ENCODE measurements around the gene TBL2.
A peak's percentile ranks its signal among the peaks of the same experiment; 100 is the strongest.
"Not testable (repeated sequence)": the region's sequence is repeated elsewhere in the genome, so short reads cannot be mapped to it uniquely, and the experiment has no call there.

Gene TBL2

DNA sequence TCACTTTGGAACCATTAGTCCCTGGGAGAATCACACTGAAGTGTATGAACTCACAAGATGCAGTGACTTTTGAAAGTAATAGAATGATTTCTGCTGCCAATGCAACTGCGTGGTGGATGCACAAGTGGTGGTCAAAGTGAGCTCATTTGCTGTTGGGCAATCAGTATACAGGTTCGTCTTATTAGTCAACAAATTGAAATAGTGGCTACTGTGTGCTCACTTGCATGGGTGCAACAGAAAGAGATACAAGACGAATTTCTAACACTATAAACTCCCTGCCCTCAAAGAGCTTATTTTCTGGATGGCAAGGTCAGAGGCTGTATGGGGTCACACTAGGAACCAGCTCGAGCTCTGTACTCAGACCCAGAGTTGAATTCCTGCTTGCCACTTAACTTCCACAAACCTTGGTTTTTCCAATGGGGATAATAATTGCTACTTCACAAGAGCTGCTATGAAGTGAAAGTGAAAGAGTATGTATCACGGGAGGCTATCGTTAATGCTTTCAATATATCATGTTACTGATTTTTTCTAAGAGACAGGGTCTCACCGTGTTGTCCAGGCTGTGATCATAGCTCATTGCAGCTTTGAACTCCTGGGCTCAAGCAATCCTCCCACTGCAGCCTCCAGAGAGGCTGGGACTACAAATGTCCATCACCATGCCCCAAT is 12.6 kb downstream of the TBL2 start:
- TF ChIP-seq, protein P1, sequence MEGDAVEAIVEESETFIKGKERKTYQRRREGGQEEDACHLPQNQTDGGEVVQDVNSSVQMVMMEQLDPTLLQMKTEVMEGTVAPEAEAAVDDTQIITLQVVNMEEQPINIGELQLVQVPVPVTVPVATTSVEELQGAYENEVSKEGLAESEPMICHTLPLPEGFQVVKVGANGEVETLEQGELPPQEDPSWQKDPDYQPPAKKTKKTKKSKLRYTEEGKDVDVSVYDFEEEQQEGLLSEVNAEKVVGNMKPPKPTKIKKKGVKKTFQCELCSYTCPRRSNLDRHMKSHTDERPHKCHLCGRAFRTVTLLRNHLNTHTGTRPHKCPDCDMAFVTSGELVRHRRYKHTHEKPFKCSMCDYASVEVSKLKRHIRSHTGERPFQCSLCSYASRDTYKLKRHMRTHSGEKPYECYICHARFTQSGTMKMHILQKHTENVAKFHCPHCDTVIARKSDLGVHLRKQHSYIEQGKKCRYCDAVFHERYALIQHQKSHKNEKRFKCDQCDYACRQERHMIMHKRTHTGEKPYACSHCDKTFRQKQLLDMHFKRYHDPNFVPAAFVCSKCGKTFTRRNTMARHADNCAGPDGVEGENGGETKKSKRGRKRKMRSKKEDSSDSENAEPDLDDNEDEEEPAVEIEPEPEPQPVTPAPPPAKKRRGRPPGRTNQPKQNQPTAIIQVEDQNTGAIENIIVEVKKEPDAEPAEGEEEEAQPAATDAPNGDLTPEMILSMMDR (IDR thresholded peaks at IDR 0.05; ENCODE audit: low read depth, low read length), result no peak
- no peak overlapping the region for H3K4me3 ChIP-seq (ENCODE audit: low read depth, low read length)

DNA sequence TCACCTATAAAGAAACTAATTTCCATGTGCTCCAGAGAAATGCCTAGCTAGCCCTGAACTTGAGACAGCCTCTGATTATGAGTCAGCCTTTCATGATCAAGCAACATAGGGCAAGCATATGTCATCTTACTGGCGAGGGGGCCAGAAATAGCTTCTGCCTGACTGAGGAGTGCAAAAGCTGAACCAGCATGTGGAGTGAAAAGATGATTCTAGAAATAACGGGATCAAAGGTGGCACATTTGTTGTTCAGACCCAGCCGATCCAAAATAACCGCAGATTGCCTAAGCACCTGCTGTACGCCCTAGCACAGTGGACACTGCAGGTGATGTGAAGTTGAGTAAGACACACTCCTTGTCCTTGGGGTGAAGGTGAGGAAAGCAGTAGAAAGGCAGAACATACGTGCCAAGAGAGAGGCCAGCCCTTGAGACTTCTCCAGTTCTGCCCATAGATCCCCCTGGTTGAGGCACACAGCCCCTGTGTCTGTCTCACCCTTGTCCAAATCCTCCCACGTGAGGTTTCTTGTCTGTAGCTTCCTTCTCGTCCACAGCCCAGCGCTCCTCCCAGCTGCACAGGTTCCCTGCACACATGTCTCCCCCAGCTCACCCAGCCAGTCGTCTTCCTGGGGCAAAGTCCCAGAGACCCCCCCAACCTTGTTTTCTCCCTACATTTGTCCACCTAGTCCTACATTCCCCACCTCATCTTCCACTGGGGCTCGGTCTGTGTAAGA is 18.1 kb downstream of the TBL2 start:
- TF ChIP-seq, protein P1 (IDR thresholded peaks at IDR 0.05; ENCODE audit: low read depth, low read length), result no peak
- no peak overlapping the region for H3K4me3 ChIP-seq (ENCODE audit: low read depth, low read length)

DNA sequence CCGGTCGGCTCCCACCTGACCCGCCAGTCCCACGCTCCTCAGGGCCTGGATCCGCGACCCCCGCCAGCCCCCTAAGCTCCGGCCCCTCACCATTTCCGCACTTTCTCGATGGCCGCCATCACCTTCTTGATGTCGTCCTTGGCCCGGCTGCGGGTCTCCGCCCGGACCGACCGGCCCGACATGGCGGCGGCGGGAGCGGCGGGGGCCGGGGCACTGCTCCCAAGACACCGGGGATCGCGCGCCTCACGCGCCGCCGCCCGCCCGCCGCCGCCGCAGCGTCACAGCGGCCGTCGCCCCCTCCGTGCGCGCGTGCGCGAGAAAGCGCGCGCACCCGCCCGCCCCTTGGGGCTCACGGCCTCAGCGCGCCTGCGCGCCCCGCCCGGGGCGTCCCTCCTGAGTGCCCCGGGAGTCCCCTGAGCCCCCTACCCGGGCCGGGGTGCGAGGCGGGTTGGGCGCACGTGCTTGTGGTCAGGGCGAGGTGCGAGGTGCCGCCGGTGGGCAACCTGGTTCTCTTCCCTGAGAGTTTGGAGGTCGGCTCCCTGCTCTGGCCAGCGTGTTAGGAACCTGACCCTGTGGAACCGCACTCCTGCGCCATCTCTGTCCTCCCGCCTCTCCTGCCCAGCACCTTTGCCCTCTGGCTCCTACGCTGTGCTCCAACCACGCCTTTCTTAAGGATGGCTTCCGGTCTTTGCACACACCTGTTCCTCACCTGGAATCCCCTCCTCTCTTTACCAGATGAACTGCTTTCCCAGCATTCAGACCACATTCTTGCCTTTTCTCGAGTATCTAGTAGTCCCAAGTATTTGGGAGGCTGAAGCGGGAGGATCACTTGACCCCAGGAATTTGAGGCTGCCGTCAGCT is 20.8 kb downstream of the TBL2 start, which contains the start of gene BCL7B:
Gene BCL7B, minus strand, starts transcription at position 294 of the 861 bp plus-strand sequence. Its CDS starts 112 bp downstream, at position 182.
- H3K4me3 ChIP-seq (ENCODE audit: low read depth, low read length), result peak within 1 kb of the TSS; percentile 85
- TF ChIP-seq, protein P1 (IDR thresholded peaks at IDR 0.05; ENCODE audit: low read depth, low read length), result no peak

DNA sequence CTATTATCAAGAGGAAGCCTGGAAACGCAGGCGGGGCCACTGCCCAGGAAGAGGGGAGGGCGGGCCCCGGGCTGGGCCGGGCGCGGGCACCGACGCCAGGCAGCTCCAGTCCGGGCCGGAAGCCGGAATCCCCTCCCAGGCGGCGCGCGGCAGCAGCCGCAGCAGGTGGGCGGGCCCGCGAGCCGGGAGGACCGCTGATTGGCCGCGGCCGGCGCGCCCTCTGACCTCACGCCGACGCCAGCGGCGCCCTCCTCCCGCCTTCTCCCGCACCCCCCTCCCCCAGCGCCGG is 21.3 kb downstream of the TBL2 start:
- TF ChIP-seq, protein P1 (IDR thresholded peaks at IDR 0.05; ENCODE audit: low read depth, low read length), result no peak
- H3K4me3 ChIP-seq (ENCODE audit: low read depth, low read length), result peak overlapping the region; percentile 85

DNA sequence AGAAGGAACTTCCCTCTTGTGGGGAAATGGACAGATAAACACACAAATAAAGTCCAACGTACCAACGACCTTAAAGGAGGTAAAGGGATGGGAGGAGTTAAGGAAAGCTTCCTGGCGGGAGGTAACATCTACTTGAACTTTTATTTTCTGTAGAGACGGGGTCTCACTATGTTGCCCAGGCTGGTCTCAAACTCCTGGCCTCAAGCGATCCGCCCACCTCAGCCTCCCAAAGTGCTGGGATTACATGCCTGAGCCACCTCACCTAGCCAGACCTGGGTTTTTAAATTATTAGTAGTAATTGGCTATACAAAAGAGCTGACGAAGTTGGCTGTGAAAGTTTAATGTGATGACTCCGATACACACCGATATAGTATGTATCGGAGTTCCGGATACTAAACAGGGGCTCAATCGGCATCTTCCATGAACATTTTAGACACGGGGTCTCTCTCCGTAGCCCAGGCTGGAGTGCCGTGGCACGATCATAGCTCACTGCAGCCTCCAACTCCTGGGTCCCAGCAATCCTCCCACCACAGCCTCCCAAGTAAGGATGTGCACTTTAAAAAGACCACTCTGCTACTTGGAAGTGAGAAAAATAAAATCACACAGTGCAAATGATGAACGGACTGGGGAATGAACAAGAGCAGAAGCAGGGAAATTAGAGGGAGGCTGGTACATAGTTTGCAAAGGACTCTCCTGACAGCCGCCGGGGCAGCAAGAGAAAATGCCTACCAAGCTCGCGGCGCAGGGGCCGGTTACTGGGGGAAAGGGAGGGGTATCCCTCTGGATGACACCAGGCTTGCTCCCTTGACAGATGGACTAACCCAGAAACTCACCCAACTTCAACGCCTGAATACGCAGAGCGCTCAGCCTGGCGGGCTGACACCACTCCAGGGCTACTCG is 21.9 kb downstream of the TBL2 start:
- peak overlapping the region; percentile 85 for H3K4me3 ChIP-seq (ENCODE audit: low read depth, low read length)
- TF ChIP-seq, protein P1 (IDR thresholded peaks at IDR 0.05; ENCODE audit: low read depth, low read length), result no peak

DNA sequence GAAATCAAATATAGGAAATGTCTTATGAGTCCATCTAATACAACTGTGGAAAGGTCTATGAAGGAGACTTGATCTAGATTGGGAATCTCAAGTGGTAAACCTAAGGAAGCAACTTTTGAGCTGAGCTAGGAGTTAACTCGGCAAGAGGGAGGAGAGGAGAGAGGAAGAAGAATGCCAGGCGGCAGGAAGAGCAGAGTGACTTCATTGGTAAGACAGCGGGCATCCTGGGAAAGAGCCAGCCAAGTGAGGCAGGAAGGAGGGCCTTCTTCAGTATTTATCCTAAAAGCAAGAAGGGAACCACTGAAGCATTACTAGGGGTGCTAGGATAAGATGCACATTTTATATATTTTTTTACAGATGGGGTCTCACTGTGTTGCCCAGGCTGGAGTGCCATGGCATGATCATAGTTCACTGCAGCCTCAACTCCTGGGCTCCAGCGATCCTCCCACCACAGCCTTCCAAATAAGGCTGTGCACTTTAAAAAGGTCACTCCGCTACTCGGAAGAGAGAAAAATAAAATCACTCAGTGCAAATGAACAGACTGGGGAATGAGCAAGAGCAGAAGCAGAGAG is 22.9 kb downstream of the TBL2 start:
- no peak overlapping the region for H3K4me3 ChIP-seq (ENCODE audit: low read depth, low read length)
- TF ChIP-seq, protein P1 (IDR thresholded peaks at IDR 0.05; ENCODE audit: low read depth, low read length), result no peak

DNA sequence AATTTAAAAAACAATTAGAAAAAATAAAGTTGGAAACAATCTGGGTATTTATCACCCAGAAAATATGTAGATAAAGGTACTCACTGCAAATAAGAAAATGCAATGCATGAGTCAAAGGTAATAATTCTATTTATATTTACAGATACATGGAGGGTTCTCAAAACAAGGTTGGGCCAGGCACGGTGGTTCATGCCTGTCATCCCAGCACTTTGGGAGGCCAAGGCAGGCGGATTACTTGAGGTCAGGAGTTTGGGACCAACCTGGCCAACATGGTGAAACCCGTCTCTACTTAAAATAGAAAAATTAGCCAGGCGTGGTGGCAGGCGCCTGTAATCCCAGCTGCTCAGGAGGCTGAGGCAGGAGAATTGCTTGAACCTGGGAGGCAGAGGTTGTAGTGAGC is 28.3 kb downstream of the TBL2 start:
- H3K4me3 ChIP-seq (ENCODE audit: low read depth, low read length), result not testable (repeated sequence)
